Measurements from ENCODE around the gene SSC5D. TPM values are rescaled to one million over a fixed set of nuclear protein-coding genes. Genes with fewer than 3 reads are reported as not detected.

Gene SSC5D
- total and polyA plus RNA-seq, 3 donors from 2014 or later = 6.4 to 10.7 (median 6.9) TPM

- Histone ChIP-seq H3K4me1 (no peaks in the 10 kb centered on the region), H3K4me3 (peak overlapping the region; percentile 42 to 47), H3K9me3 (no peaks in the 10 kb centered on the region), H3K27me3 (no peaks in the 10 kb centered on the region), H3K36me3 (ENCODE audit: low read depth, missing control alignments) (no peaks in the 10 kb centered on the region), H3K27ac (peak overlapping the region; percentile 35 to 48)
- TF ChIP-seq POLR2A (IDR thresholded peaks at IDR 0.05) (no peak), CTCF (IDR thresholded peaks at IDR 0.05) (peak; percentile 96 to 99 (median 99))
- WGBS, 2 donors = 19 to 21% methylated on average over 58 to 64 of the region's 64 CpGs
- DNase-seq = peak; percentile 95
- intact Hi-C loops (cut with DNase I; ENCODE audit: low total_unique reads) = no loop called here
Observed at GRCh38 chr19:55503502-55504251, 15.4 kb downstream of the SSC5D start.

GRCh38 chr19:55504252-55504603, 16.0 kb downstream of the SSC5D start:
- intact Hi-C loops (cut with DNase I; ENCODE audit: low total_unique reads) = no loop called here
- no peak overlapping the region for H3K27ac ChIP-seq
- 35 to 41% methylated on average over 13 of the region's 13 CpGs for WGBS, 2 donors

GRCh38 chr19:55504981-55505380, 16.7 kb downstream of the SSC5D start:
- no peaks in the 10 kb centered on the region for H3K36me3 ChIP-seq (ENCODE audit: low read depth, missing control alignments)
- 68 to 75% methylated on average over 11 of the region's 11 CpGs for WGBS, 2 donors
- no peak overlapping the region for H3K27ac ChIP-seq
- intact Hi-C loops (cut with DNase I; ENCODE audit: low total_unique reads) = no loop called here
- TF ChIP-seq CTCF (IDR thresholded peaks at IDR 0.05) (no peak), POLR2A (IDR thresholded peaks at IDR 0.05) (no peak)
- no peaks in the 10 kb centered on the region for H3K4me1 ChIP-seq
- no peak for DNase-seq
- no peaks in the 10 kb centered on the region for H3K9me3 ChIP-seq
- H3K27me3 ChIP-seq = no peaks in the 10 kb centered on the region
- no peak overlapping the region for H3K4me3 ChIP-seq

More at GRCh38 chr19:55504252-55504603, 16.0 kb downstream of the SSC5D start:
- no peaks in the 10 kb centered on the region for H3K4me1 ChIP-seq
- no peak for DNase-seq
- TF ChIP-seq POLR2A (IDR thresholded peaks at IDR 0.05) = no peak
- H3K27me3 ChIP-seq = no peaks in the 10 kb centered on the region
- peak overlapping the region; percentile 42 to 47 for H3K4me3 ChIP-seq
- no peaks in the 10 kb centered on the region for H3K9me3 ChIP-seq
- H3K36me3 ChIP-seq (ENCODE audit: low read depth, missing control alignments) = no peaks in the 10 kb centered on the region

- Histone ChIP-seq H3K27me3 (no peaks in the 10 kb centered on the region), H3K4me3 (no peak overlapping the region), H3K27ac (no peak overlapping the region), H3K36me3 (ENCODE audit: low read depth, missing control alignments) (no peaks in the 10 kb centered on the region), H3K9me3 (no peaks in the 10 kb centered on the region), H3K4me1 (no peaks in the 10 kb centered on the region)
- no peak for TF ChIP-seq POLR2A (IDR thresholded peaks at IDR 0.05)
- TF ChIP-seq CTCF (IDR thresholded peaks at IDR 0.05) = no peak
- 72 to 81% methylated on average over 10 of the region's 10 CpGs for WGBS, 2 donors
- intact Hi-C loops (cut with DNase I; ENCODE audit: low total_unique reads) = no loop called here
- DNase-seq = no peak
Observed at GRCh38 chr19:55508120-55508519, 19.9 kb downstream of the SSC5D start.

- H3K9me3 ChIP-seq = no peaks in the 10 kb centered on the region
Observed at GRCh38 chr19:55516878-55517620, 28.8 kb downstream of the SSC5D start.

More at GRCh38 chr19:55516878-55517620, 28.8 kb downstream of the SSC5D start:
- Histone ChIP-seq H3K4me1 (peaks cover 11% of the 10 kb centered on the region), H3K27me3 (no peaks in the 10 kb centered on the region), H3K27ac (peak overlapping the region; percentile 84 to 91), H3K36me3 (ENCODE audit: low read depth, missing control alignments) (no peaks in the 10 kb centered on the region), H3K4me3 (peak overlapping the region; percentile 44 to 65)
- TF ChIP-seq CTCF (IDR thresholded peaks at IDR 0.05) (peak; percentile 75 to 96 (median 87)), POLR2A (IDR thresholded peaks at IDR 0.05) (no peak)
- intact Hi-C loops (cut with DNase I; ENCODE audit: low total_unique reads) = loop anchor here (10.0 kb wide), 1 partner anchor 88 kb away; the partner anchor contains the start of genes ZNF524 and ZNF865
- peak; percentile 97 for DNase-seq
- WGBS, 2 donors = 8 to 11% methylated on average over 24 to 59 of the region's 61 CpGs
